Neural cell (in vitro differentiated cells): ENCODE measurements around the gene PFDN2. TPM values are rescaled to one million over a fixed set of nuclear protein-coding genes. Genes with fewer than 3 reads are reported as not detected.
A peak's percentile ranks its signal among the peaks of the same experiment; 100 is the strongest.

Source experiments
- H2AFZ ChIP-seq: fragments of 200-600, 300-800 bp; sonication (generic), shearing (Covaris generic); 2 replicates; pipeline ENCODE4 v1.6.0; 2014; ENCODE audit warnings: low read depth, mild to moderate bottlenecking, antibody characterized with exemption, low read length, moderate library complexity
- H3F3A ChIP-seq: fragments of 200-600 bp; shearing (Covaris generic); 2 replicates; pipeline ENCODE4 v1.6.1; 2016; ENCODE audit warnings: mild to moderate bottlenecking, moderate library complexity, mixed read lengths, antibody characterized with exemption, low read length; ENCODE audit not compliant: insufficient read depth, poor library complexity, severe bottlenecking
- H3K27ac ChIP-seq: fragments of 200-600, 300-800 bp; sonication (generic), shearing (Covaris generic); 2 replicates; pipeline ENCODE4 v1.5.1; 2014; ENCODE audit warnings: mild to moderate bottlenecking, low read length, moderate library complexity
- H3K27me3 ChIP-seq: fragments of 300-800, 200-600 bp; sonication (generic), shearing (Covaris generic); 2 replicates; pipeline ENCODE4 v1.6.0; 2014; ENCODE audit warnings: mild to moderate bottlenecking, low read depth, low read length, moderate library complexity; ENCODE audit not compliant: insufficient read depth
- H3K36me3 ChIP-seq: fragments of 300-800, 200-600 bp; sonication (generic), shearing (Covaris generic); 2 replicates; pipeline ENCODE4 v1.5.1; 2014; ENCODE audit warnings: mild to moderate bottlenecking, antibody characterized with exemption, low read length, moderate library complexity; ENCODE audit not compliant: insufficient read depth
- H3K4me2 ChIP-seq: fragments of 300-800, 200-600 bp; sonication (generic), shearing (Covaris generic); 2 replicates; pipeline ENCODE4 v1.6.0; 2014; ENCODE audit warnings: mild to moderate bottlenecking, low read length
- H3K4me3 ChIP-seq: fragments of 300-800, 200-600 bp; sonication (generic), shearing (Covaris generic); 2 replicates; pipeline ENCODE4 v1.5.1; 2014; ENCODE audit warnings: mild to moderate bottlenecking, low read length, moderate library complexity
- H3K79me2 ChIP-seq: fragments of 200-600 bp; shearing (Covaris generic); replicated peaks from 2 replicates; pipeline ENCODE4 v1.6.0; 2014; ENCODE audit warnings: mild to moderate bottlenecking, low read length, moderate library complexity; ENCODE audit not compliant: insufficient read depth
- H3K9ac ChIP-seq: fragments of 300-800, 200-600 bp; sonication (generic), shearing (Covaris generic); 2 replicates; pipeline ENCODE4 v1.6.1; 2016; ENCODE audit warnings: mild to moderate bottlenecking, low read length, mixed read lengths
- H3K9me2 ChIP-seq: fragments of 200-600 bp; shearing (Covaris generic); 2 replicates; pipeline ENCODE4 v1.6.1; 2016; ENCODE audit warnings: mild to moderate bottlenecking, low read length, mixed read lengths; ENCODE audit not compliant: insufficient read depth
- H3K9me3 ChIP-seq: fragments of 200-600, 300-800 bp; sonication (generic), shearing (Covaris generic); 2 replicates; pipeline ENCODE4 v1.6.1; 2016; ENCODE audit warnings: mild to moderate bottlenecking, mixed run types, low read length, moderate library complexity, mixed read lengths
- H4K20me1 ChIP-seq: fragments of 200-600 bp; shearing (Covaris generic); 2 replicates; pipeline ENCODE4 v1.6.1; 2016; ENCODE audit warnings: mild to moderate bottlenecking, mixed run types; ENCODE audit not compliant: insufficient read depth
- EP300 ChIP-seq: fragments of 450-650 bp; conservative IDR thresholded peaks from 2 replicates; pipeline ENCODE4 v1.6.1; 2014; ENCODE audit warnings: antibody characterized with exemption, mild to moderate bottlenecking, moderate library complexity; ENCODE audit not compliant: poor library complexity, severe bottlenecking
- EZH2 ChIP-seq: fragments of 200-600, 300-800 bp; shearing (Covaris generic), sonication (generic); IDR thresholded peaks from 2 replicates; pipeline ENCODE4 v1.6.1; 2014; ENCODE audit warnings: antibody characterized with exemption, low read length, borderline replicate concordance, mild to moderate bottlenecking; ENCODE audit not compliant: insufficient read depth, poor library complexity, severe bottlenecking
- MXI1 ChIP-seq: fragments of 450-650 bp; conservative IDR thresholded peaks from 2 replicates; pipeline ENCODE4 v1.6.1; 2014; ENCODE audit warnings: antibody characterized with exemption, mild to moderate bottlenecking; ENCODE audit not compliant: poor library complexity, severe bottlenecking
- POLR2AphosphoS5 ChIP-seq: IDR thresholded peaks from 2 replicates; pipeline ENCODE4 v1.6.1; 2012
- RAD21 ChIP-seq: fragments of 450-650 bp; conservative IDR thresholded peaks from 2 replicates; pipeline ENCODE4 v1.6.1; 2014; ENCODE audit warnings: antibody characterized with exemption, mild to moderate bottlenecking, moderate library complexity
- SMC3 ChIP-seq: fragments of 450-650 bp; conservative IDR thresholded peaks from 2 replicates; pipeline ENCODE4 v1.6.1; 2014; ENCODE audit warnings: antibody characterized with exemption, mild to moderate bottlenecking, moderate library complexity; ENCODE audit not compliant: poor library complexity
- TAF1 ChIP-seq: IDR thresholded peaks from 2 replicates; pipeline ENCODE4 v1.6.1; 2012; ENCODE audit warnings: low read depth
- polyA plus RNA-seq: library from polyadenylated mRNA; depleted of rRNA; stranded (reverse); fragments of >200 nt; gene quantifications from 2 replicates; pipeline ENCODE4 v1.2.3, GENCODE V29; 2014
- TF ChIP-seq, protein P1 (sequence below): IDR thresholded peaks from 2 replicates; pipeline ENCODE4 v1.6.1; 2012; ENCODE audit warnings: borderline replicate concordance
- TF ChIP-seq, protein P2 (sequence below): fragments of 450-650 bp; IDR thresholded peaks from 2 replicates; pipeline ENCODE4 v1.5.1; 2014; ENCODE audit warnings: antibody characterized with exemption, mild to moderate bottlenecking, moderate library complexity; ENCODE audit not compliant: poor library complexity, severe bottlenecking

The PFDN2 gene
- polyA plus RNA-seq, 1 donor from 2014 or later: 193 TPM

DNA sequence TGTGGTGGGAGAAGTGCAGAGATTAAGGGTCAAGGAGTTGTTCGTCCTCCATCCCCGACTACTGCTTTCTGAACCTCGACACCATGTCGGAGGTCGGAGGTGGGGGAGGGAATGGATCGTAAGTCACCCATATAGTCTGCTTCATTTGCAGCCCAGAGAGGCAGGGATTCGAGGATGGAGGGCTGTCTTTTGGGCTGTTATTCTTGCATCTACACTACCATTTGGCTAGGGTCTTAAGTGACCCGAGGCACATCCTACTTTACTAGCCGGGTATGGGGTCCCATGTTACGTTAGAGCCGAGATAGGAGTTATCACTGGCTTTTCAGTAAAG is 42.0 kb upstream of the PFDN2 start:
- peak overlapping the region; percentile 98 for H3K4me2 ChIP-seq
- H3K27me3 ChIP-seq: no peaks in the 10 kb centered on the region
- no peaks in the 10 kb centered on the region for H3K9me3 ChIP-seq
- H3K9ac ChIP-seq: peak overlapping the region; percentile 97
- H4K20me1 ChIP-seq: no peaks in the 10 kb centered on the region
- peak overlapping the region; percentile 98 for H3K4me3 ChIP-seq
- peak overlapping the region; percentile 87 for H3K27ac ChIP-seq
- H3K9me2 ChIP-seq: no peaks in the 10 kb centered on the region
- H3F3A ChIP-seq: no peaks in the 10 kb centered on the region
- H2AFZ ChIP-seq: peak overlapping the region; percentile 93
- peaks cover 11% of the 10 kb centered on the region for H3K79me2 ChIP-seq
- TF ChIP-seq, protein P1, sequence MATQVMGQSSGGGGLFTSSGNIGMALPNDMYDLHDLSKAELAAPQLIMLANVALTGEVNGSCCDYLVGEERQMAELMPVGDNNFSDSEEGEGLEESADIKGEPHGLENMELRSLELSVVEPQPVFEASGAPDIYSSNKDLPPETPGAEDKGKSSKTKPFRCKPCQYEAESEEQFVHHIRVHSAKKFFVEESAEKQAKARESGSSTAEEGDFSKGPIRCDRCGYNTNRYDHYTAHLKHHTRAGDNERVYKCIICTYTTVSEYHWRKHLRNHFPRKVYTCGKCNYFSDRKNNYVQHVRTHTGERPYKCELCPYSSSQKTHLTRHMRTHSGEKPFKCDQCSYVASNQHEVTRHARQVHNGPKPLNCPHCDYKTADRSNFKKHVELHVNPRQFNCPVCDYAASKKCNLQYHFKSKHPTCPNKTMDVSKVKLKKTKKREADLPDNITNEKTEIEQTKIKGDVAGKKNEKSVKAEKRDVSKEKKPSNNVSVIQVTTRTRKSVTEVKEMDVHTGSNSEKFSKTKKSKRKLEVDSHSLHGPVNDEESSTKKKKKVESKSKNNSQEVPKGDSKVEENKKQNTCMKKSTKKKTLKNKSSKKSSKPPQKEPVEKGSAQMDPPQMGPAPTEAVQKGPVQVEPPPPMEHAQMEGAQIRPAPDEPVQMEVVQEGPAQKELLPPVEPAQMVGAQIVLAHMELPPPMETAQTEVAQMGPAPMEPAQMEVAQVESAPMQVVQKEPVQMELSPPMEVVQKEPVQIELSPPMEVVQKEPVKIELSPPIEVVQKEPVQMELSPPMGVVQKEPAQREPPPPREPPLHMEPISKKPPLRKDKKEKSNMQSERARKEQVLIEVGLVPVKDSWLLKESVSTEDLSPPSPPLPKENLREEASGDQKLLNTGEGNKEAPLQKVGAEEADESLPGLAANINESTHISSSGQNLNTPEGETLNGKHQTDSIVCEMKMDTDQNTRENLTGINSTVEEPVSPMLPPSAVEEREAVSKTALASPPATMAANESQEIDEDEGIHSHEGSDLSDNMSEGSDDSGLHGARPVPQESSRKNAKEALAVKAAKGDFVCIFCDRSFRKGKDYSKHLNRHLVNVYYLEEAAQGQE: no peak
- TF ChIP-seq POLR2AphosphoS5: no peak
- TF ChIP-seq, protein P2, sequence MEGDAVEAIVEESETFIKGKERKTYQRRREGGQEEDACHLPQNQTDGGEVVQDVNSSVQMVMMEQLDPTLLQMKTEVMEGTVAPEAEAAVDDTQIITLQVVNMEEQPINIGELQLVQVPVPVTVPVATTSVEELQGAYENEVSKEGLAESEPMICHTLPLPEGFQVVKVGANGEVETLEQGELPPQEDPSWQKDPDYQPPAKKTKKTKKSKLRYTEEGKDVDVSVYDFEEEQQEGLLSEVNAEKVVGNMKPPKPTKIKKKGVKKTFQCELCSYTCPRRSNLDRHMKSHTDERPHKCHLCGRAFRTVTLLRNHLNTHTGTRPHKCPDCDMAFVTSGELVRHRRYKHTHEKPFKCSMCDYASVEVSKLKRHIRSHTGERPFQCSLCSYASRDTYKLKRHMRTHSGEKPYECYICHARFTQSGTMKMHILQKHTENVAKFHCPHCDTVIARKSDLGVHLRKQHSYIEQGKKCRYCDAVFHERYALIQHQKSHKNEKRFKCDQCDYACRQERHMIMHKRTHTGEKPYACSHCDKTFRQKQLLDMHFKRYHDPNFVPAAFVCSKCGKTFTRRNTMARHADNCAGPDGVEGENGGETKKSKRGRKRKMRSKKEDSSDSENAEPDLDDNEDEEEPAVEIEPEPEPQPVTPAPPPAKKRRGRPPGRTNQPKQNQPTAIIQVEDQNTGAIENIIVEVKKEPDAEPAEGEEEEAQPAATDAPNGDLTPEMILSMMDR: no peak
- no peak for TF ChIP-seq EP300
- TF ChIP-seq TAF1: no peak
- TF ChIP-seq EZH2: no peak
- no peak for TF ChIP-seq MXI1
- TF ChIP-seq SMC3: no peak
- no peak for TF ChIP-seq RAD21
- H3K36me3 ChIP-seq: no peaks in the 10 kb centered on the region

DNA sequence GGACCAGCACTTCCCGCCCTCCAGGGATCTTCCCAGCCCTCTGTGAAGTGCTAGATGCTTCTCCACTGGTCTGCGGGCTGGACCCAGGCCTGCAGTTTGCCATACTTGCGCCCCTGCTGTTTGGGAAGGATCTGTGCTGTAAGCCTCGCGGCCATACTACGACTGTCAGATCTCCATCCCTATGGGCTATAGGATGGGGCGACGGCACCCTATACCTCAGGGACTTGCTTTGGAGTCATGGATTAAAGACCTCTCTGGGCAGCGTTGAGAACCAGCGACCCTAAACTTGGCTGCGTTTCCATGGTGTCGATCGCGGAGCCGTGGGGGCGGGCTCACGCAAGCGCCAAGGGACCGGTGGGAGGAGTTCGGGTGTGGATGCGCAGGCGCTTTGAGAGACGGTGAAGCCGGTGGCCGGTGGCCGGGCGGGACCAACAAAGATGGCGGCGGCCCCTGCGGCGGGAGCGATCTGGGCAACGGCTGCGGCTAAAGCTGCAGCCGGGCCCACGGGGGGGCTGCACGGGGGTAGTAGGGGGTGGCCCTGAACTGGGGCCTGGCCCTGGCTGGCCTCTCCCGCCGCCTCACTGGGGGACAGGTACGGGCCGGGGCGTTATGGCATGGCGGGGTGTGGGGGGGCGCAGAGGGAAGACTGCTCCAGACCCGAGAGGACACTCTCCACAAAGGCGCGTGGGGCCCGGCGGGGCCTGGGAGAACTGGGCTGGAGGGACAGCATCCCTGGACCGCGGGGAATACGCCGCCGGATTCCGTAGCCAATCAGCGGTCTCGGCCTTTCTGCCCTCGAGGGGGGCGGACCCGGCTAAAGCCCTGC is 41.5 kb upstream of the PFDN2 start, which contains the start of gene USP21:
Gene USP21 (plus strand): TSS at position 414 of the 826 bp plus-strand sequence. CDS start 1,141 bp downstream, outside the sequence.
- Histone ChIP-seq H3K9me3 (no peaks in the 10 kb centered on the region), H3K36me3 (no peaks in the 10 kb centered on the region), H2AFZ (peak within 1 kb of the TSS; percentile 93)

More for the DNA sequence above, 41.5 kb upstream of the PFDN2 start, which contains the start of gene USP21:
- Histone ChIP-seq H3K79me2 (peaks cover 11% of the 10 kb centered on the region), H3K9me2 (no peaks in the 10 kb centered on the region), H4K20me1 (no peaks in the 10 kb centered on the region), H3K27me3 (no peaks in the 10 kb centered on the region), H3K9ac (peak within 1 kb of the TSS; percentile 97), H3F3A (no peaks in the 10 kb centered on the region), H3K4me2 (peak within 1 kb of the TSS; percentile 98), H3K27ac (peak within 1 kb of the TSS; percentile 87), H3K4me3 (peak within 1 kb of the TSS; percentile 98)
- TF ChIP-seq TAF1 (peak; percentile 98), POLR2AphosphoS5 (peak; percentile 89), RAD21 (no peak), EP300 (peak; percentile 3), MXI1 (peak; percentile 58), EZH2 (no peak), SMC3 (no peak)
- TF ChIP-seq, protein P2: peak; percentile 55
- TF ChIP-seq, protein P1: peak; percentile 90
